Uterus (tissue), 4 donors: Measurements from ENCODE around the gene NISCH. TPM values are rescaled to one million over a fixed set of nuclear protein-coding genes. Genes with fewer than 3 reads are reported as not detected.

Experiments used
- DNase-seq, 2 donors: peaks; one replicate each; pipeline ENCODE4 v3.0.0-alpha.2; 2019 to 2020
- H3K27ac ChIP-seq, 2 donors: fragments of 200-600 bp; sonication (generic); 1 replicate in 1 of 2; 2 replicates in 1 of 2; pipeline ENCODE4 v1.5.1; 2016 to 2018
- H3K27me3 ChIP-seq, 2 donors: fragments of 200-600 bp; sonication (generic); one replicate each; pipeline ENCODE4 v1.5.1; 2018 to 2019; ENCODE audit warnings: control low read depth in 1 of 2
- H3K36me3 ChIP-seq, 2 donors: fragments of 200-600 bp; sonication (generic); one replicate each; pipeline ENCODE4 v1.5.1; 2019; ENCODE audit warnings: control low read depth in 1 of 2
- H3K4me1 ChIP-seq, 2 donors: fragments of 200-600 bp; sonication (generic); one replicate each; pipeline ENCODE4 v1.5.1; 2018 to 2019; ENCODE audit warnings: control low read depth in 1 of 2
- H3K4me3 ChIP-seq, 2 donors: fragments of 200-600 bp; sonication (generic); 1 replicate in 1 of 2; 2 replicates in 1 of 2; pipeline ENCODE4 v1.5.1; 2018 to 2019; ENCODE audit warnings: mild to moderate bottlenecking in 1 of 2
- H3K9me3 ChIP-seq, 2 donors: fragments of 200-600 bp; sonication (generic); one replicate each; pipeline ENCODE4 v1.5.1; 2019; ENCODE audit warnings: control low read depth in 1 of 2
- POLR2A ChIP-seq, 2 donors: fragments of 450-650 bp; IDR thresholded peaks; one replicate each; pipeline ENCODE4 v1.6.1; 2016; ENCODE audit warnings: antibody characterized with exemption in 2 of 2, mild to moderate bottlenecking in 1 of 2, moderate library complexity in 1 of 2
- intact Hi-C: fragments of 100-400 bp; cut with DNase I; formaldehyde crosslinking; loops from one replicate; pipeline ENCODE4 v1.15.1; 2023; ENCODE audit warnings: low total_unique reads
- total RNA-seq, 4 donors: library from RNA; depleted of rRNA in 3 of 4; stranded (reverse); fragments of >200 nt in 3 of 4; gene quantifications; one replicate each; pipeline versions ENCODE4 v1.1.0 to v1.2.4, GENCODE V29; 2014 to 2023
- TF ChIP-seq, protein P1 (sequence below), 4 experiments: fragments of 200-600 bp in 2 of 4; fragments of 450-650 bp in 2 of 4; sonication (generic) in 2 of 4; IDR thresholded peaks; one replicate each; pipeline ENCODE4 v1.5.1; 2016 to 2019; ENCODE audit warnings: antibody characterized with exemption in 4 of 4, mild to moderate bottlenecking in 2 of 4, moderate library complexity in 1 of 4
- donor health status: DM: yes; HTN: yes; CAD: no.

The NISCH gene
- total RNA-seq, 4 donors from 2014 or later = 50.0 to 157 (median 114) TPM

DNA sequence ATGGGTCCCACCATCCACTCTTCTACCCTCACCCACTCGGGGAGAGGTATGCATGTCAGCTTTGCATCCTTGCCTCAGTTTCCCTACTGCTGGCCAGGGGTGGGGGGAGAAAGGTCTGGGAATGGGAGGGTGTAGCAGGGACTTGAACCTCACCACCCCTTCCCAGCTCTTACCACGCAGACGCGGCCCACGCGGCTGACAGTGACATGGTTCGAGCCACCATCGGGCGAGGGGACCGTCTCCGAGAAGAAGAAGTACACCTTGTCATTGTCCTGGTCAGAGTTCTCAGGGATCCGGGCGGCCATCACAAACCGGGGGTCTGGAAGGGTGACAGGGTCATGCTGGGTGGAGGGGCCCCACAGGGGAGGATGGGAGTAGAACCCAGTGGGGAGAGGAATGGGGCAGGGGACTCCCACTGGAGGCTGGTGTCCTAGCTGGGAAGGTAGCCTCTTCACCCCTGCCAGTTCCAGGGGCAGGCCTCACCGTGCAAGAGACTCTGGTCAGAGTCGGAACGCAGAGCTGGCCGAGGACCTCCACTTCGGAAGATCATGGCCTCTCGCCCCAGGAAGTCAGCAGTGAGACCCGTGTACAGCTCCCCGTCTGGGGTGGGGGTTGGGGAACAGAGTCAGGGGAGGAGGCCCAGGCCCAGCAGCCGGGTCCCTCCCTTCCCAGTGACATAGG, 14.2 kb upstream of the NISCH start:
- DNase-seq = no peak
- Histone ChIP-seq H3K27ac (no peak overlapping the region), H3K36me3 (no peaks in the 10 kb centered on the region), H3K4me1 (no peaks in the 10 kb centered on the region), H3K4me3 (no peak overlapping the region), H3K27me3 (no peaks in the 10 kb centered on the region), H3K9me3 (no peaks in the 10 kb centered on the region)
- intact Hi-C loops = no loop called here
- TF ChIP-seq, protein P1, sequence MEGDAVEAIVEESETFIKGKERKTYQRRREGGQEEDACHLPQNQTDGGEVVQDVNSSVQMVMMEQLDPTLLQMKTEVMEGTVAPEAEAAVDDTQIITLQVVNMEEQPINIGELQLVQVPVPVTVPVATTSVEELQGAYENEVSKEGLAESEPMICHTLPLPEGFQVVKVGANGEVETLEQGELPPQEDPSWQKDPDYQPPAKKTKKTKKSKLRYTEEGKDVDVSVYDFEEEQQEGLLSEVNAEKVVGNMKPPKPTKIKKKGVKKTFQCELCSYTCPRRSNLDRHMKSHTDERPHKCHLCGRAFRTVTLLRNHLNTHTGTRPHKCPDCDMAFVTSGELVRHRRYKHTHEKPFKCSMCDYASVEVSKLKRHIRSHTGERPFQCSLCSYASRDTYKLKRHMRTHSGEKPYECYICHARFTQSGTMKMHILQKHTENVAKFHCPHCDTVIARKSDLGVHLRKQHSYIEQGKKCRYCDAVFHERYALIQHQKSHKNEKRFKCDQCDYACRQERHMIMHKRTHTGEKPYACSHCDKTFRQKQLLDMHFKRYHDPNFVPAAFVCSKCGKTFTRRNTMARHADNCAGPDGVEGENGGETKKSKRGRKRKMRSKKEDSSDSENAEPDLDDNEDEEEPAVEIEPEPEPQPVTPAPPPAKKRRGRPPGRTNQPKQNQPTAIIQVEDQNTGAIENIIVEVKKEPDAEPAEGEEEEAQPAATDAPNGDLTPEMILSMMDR (IDR thresholded peaks at IDR 0.05) = no peak
- no peak for TF ChIP-seq POLR2A (IDR thresholded peaks at IDR 0.05)

DNA sequence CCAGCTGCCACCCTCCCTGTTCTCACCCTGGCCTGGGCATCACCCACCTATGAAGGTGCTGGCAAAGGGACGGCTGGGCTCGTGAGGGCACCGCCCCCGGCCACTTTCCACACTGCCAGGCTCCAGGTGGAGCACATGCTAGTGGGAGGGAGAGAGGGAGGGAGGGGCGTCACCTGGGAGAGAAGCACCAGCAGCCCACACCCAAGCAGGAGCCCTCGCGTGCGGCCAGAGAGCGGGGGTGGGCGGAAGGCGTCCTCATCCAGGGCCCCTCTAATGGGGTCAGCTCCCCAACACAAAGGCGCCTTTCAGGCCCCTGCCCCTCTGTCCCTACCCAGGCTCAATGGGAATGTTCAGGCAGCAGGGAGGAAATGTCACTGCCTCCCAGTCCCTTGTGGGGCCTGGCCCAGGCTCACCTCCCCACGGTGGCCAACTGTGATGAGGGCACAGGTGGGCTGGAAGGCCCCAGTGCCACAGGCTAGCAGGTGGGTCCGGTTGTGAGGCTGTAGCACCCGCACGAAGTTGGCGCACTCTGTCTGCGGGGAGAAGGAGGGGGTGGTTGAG, 13.6 kb upstream of the NISCH start:
- H3K27ac ChIP-seq = no peak overlapping the region

DNA sequence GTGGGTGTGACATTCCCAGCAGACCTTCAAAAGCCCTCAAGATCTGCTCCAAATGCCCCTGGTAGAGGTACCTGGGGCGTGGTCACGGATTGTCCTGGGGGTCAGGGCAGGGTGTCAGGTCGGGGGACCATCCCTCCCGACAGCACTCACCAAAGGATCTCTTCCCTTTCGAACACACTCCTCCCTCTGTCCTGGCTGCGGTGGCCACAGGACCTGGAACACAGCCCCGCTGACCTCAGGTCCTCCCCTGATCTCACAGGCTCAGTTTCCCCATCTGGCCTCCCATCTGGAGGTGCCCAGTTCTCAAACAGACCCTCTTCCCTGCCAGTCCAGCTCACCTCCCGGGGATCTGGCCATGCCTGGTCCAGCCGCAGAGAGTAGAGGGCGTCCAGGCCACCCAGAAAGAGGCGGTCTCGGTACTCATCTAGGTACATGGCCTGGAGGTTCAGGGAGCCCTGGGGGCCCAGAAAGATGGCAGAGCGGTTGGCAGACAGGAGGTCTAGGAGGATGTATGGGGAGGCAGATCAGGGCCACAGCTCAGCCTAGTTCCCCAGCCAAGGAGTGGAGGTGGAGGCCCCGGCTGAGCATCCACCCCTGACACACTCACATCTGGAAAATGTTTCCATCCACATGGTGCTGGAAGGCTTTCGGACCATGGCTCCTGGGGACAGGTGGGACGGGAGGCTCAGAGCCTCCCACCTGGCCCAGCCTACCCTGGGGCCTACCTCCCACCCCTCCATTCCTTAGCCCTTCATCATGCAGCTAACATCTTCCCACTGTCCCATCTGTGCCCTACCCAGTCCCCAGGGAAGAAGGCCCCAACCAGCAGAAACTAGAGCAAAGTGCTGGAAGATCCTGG, 12.8 kb upstream of the NISCH start:
- Histone ChIP-seq H3K4me3 (no peak overlapping the region), H3K36me3 (no peaks in the 10 kb centered on the region), H3K4me1 (no peaks in the 10 kb centered on the region), H3K27ac (no peak overlapping the region), H3K9me3 (no peaks in the 10 kb centered on the region), H3K27me3 (no peaks in the 10 kb centered on the region)
- no peak for DNase-seq
- intact Hi-C loops = no loop called here
- TF ChIP-seq POLR2A (IDR thresholded peaks at IDR 0.05) = no peak
- TF ChIP-seq, protein P1 (IDR thresholded peaks at IDR 0.05) = no peak

More for the DNA sequence above, 13.6 kb upstream of the NISCH start:
- Histone ChIP-seq H3K36me3 (no peaks in the 10 kb centered on the region), H3K9me3 (no peaks in the 10 kb centered on the region), H3K4me3 (no peak overlapping the region), H3K4me1 (no peaks in the 10 kb centered on the region), H3K27me3 (no peaks in the 10 kb centered on the region)
- TF ChIP-seq, protein P1 (IDR thresholded peaks at IDR 0.05) = no peak
- TF ChIP-seq POLR2A (IDR thresholded peaks at IDR 0.05) = no peak
- intact Hi-C loops = no loop called here
- no peak for DNase-seq

DNA sequence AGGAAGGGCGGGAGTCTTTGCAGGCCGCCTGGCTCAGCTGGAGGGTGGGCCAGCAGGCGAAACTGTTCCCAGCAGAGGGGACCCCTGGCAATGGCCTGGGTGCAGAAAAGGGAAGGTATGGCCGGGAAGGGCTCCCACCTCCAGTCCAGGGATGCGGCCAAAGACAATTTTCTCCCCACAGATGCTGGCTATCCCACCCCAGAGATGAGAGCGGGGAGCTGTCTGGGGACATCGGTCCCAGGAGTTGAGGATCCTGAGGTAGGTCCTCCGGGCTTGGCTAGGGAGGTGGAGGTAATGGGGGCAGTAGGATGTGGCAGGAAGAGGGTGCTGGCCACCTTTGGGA, 12.2 kb upstream of the NISCH start:
- TF ChIP-seq, protein P1 (IDR thresholded peaks at IDR 0.05) = no peak
- TF ChIP-seq POLR2A (IDR thresholded peaks at IDR 0.05) = no peak
- Histone ChIP-seq H3K27me3 (no peaks in the 10 kb centered on the region), H3K4me1 (no peaks in the 10 kb centered on the region), H3K36me3 (no peaks in the 10 kb centered on the region), H3K27ac (no peak overlapping the region), H3K9me3 (no peaks in the 10 kb centered on the region), H3K4me3 (no peak overlapping the region)
- intact Hi-C loops = no loop called here
- no peak for DNase-seq
